K562 (cell line): ENCODE measurements around the gene C1RL. TPM values are rescaled to one million over a fixed set of nuclear protein-coding genes. Genes with fewer than 3 reads are reported as not detected.

ENCODE experiments used
- ATF7 ChIP-seq: fragments of 450-650 bp; IDR thresholded peaks from 2 replicates; pipeline ENCODE4 v1.7.1; 2014; ENCODE audit warnings: mild to moderate bottlenecking, moderate library complexity
- BMI1 ChIP-seq: fragments of 150-350 bp; IDR thresholded peaks from 2 replicates; pipeline ENCODE4 v1.6.1; 2014; ENCODE audit warnings: low read length
- ETV1 ChIP-seq: fragments of 450-650 bp; conservative IDR thresholded peaks from 2 replicates; pipeline ENCODE4 v1.6.1; 2016; ENCODE audit warnings: missing genetic modification characterization, control low read depth, low read depth, missing compliant biosample characterization
- HDAC6 ChIP-seq: IDR thresholded peaks from 2 replicates; pipeline ENCODE4 v1.6.1; 2012; ENCODE audit warnings: low read depth, mild to moderate bottlenecking, control low read depth, inconsistent platforms, low read length, moderate library complexity
- HMG20A ChIP-seq: fragments of 450-650 bp; formaldehyde crosslinking; conservative IDR thresholded peaks from 2 replicates; pipeline ENCODE4 v1.4.0; 2020; ENCODE audit warnings: mild to moderate bottlenecking, mixed read lengths
- ILF3 ChIP-seq: fragments of 450-650 bp; IDR thresholded peaks from 2 replicates; pipeline ENCODE4 v1.6.1; 2018; ENCODE audit warnings: antibody characterized with exemption, mild to moderate bottlenecking, moderate library complexity, borderline replicate concordance
- RBBP5 ChIP-seq: fragments of 200-600 bp; sonication (generic); IDR thresholded peaks from 2 replicates; pipeline ENCODE4 v1.6.1; 2012; ENCODE audit warnings: borderline replicate concordance, mild to moderate bottlenecking, low read length, control low read depth, inconsistent platforms; ENCODE audit not compliant: insufficient read depth, poor library complexity, severe bottlenecking
- SMARCA5 ChIP-seq: fragments of 450-650 bp; IDR thresholded peaks from 2 replicates; pipeline ENCODE4 v1.6.1; 2016
- U2AF1 ChIP-seq: fragments of 200-400 bp; formaldehyde crosslinking; optimal IDR thresholded peaks from 2 replicates; pipeline ENCODE3; 2017; ENCODE audit warnings: mild to moderate bottlenecking, low read depth, low read length, moderate library complexity
- YY1 ChIP-seq, 3 experiments: IDR thresholded peaks; 2 replicates each; pipeline ENCODE4 v1.6.1; 2011; ENCODE audit warnings: low read length in 2 of 3, mild to moderate bottlenecking in 2 of 3, moderate library complexity in 2 of 3, borderline replicate concordance in 1 of 3, control low read depth in 1 of 3, low read depth in 1 of 3; ENCODE audit not compliant: insufficient read depth in 3 of 3, insufficient replicate concordance in 2 of 3, control insufficient read depth in 1 of 3, insufficient read length in 1 of 3; ENCODE audit errors: extremely low read depth in 1 of 3
- ZNF253 ChIP-seq: fragments of 250-450 bp; sonication (Bioruptor Pico); conservative IDR thresholded peaks from 2 replicates; pipeline ENCODE4 v1.6.1; 2021; ENCODE audit warnings: mild to moderate bottlenecking
- polyA plus RNA-seq, 8 experiments: library from polyadenylated mRNA; depleted of rRNA in 4 of 8; stranded (reverse) in 5 of 8; unstranded in 3 of 8; fragments of >200 nt; fragmentation: Nextera tagmentation in 2 of 8; fragmentation: Illumina TruSeq in 1 of 8; extraction: Ambion mirVana in 2 of 8; extraction: Trizol in 1 of 8; gene quantifications; 2 replicates each; pipeline versions ENCODE4 v1.2.1 to v1.2.3, GENCODE V29; 2011 to 2014; ENCODE audit warnings: inconsistent platforms in 1 of 8, missing spikeins in 1 of 8
- total RNA-seq, 7 experiments: library from RNA; depleted of rRNA in 6 of 7; stranded (reverse); fragments of >200 nt in 6 of 7; fragmentation: Illumina TruSeq in 2 of 7; extraction: Trizol in 2 of 7; gene quantifications; 2 replicates each; pipeline versions ENCODE4 v1.2.1 to v1.2.3, GENCODE V29; 2011 to 2021; ENCODE audit warnings: low replicate concordance in 1 of 7
- TF ChIP-seq, protein P1 (sequence below): sonication (generic); formaldehyde crosslinking; IDR thresholded peaks from 2 replicates; pipeline ENCODE4 v1.8.1; 2023; ENCODE audit warnings: mild to moderate bottlenecking, missing genetic modification reagents
- TF ChIP-seq, protein P2 (sequence below): fragments of 200-400 bp; formaldehyde crosslinking; IDR thresholded peaks from 2 replicates; pipeline ENCODE4 v1.6.1; 2017; ENCODE audit warnings: mild to moderate bottlenecking, low read depth, low read length, moderate library complexity
- TF ChIP-seq, protein P3 (sequence below): fragments of 450-650 bp; IDR thresholded peaks from 2 replicates; pipeline ENCODE4 v1.6.1; 2017; ENCODE audit warnings: antibody characterized with exemption

C1RL gene
- total and polyA plus RNA-seq, 9 of the 15 experiments (the other 6 are each of a cell fraction or from before 2014, with no cell fraction given), result 1.4 to 10.7 (median 8.0) TPM

DNA sequence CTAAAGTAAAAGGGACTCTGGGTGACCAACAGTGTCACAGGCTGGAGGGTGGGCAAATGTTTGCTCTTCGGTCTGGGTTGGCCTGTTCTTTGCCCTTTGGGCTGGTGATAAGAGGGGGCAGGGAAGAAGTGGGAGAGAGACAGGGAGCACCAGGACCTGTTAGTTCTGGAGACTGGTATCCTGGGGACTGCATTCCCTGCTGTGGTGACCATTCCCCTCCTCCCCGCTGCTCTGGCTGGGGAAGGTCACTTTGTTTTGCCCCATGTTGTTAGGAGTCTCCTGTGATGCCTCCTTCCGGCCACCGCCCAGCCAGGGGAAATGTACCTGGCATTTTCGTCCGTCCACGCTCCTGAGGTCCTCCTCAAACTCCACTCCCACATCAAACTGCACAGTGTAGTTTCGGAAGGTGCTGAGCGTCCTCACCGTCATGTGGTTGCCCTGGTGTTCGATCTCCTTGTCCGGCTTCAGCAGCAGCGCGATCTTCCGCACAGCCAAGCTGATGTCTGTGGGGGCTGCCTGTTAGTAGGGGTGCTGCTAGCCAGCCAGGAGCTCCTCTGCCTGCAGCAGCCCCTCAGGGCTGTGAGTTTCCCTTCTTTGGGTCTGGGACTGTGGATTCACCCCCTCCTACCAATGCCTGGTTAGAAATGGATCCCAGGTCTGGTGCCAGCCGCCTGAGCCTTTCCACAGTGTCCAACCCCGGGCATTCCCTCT, 19.1 kb upstream of the C1RL start (continued):
- peak in 1 of 3 experiments; percentile 29 for TF ChIP-seq YY1 (IDR thresholded peaks at IDR 0.05; ENCODE audit: borderline replicate concordance in 1 of 3, control insufficient read depth in 1 of 3, extremely low read depth in 1 of 3, insufficient read depth in 3 of 3, insufficient read length in 1 of 3, insufficient replicate concordance in 2 of 3, low read depth in 1 of 3, low read length in 2 of 3)
- TF ChIP-seq RBBP5, result peak; percentile 19
- TF ChIP-seq HDAC6, result no peak
- 0 out of 2 replicates have a peak, but pooled peaks have one; percentile 11 for TF ChIP-seq ATF7
- no peak for TF ChIP-seq SMARCA5
- TF ChIP-seq ILF3, result no peak
- no peak for TF ChIP-seq ETV1 (tag)
- TF ChIP-seq, protein P1, sequence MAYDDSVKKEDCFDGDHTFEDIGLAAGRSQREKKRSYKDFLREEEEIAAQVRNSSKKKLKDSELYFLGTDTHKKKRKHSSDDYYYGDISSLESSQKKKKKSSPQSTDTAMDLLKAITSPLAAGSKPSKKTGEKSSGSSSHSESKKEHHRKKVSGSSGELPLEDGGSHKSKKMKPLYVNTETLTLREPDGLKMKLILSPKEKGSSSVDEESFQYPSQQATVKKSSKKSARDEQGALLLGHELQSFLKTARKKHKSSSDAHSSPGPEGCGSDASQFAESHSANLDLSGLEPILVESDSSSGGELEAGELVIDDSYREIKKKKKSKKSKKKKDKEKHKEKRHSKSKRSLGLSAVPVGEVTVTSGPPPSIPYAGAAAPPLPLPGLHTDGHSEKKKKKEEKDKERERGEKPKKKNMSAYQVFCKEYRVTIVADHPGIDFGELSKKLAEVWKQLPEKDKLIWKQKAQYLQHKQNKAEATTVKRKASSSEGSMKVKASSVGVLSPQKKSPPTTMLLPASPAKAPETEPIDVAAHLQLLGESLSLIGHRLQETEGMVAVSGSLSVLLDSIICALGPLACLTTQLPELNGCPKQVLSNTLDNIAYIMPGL (CRISPR knock-in tag), result no peak
- no peak for TF ChIP-seq BMI1
- no peak for TF ChIP-seq U2AF1
- TF ChIP-seq, protein P2, sequence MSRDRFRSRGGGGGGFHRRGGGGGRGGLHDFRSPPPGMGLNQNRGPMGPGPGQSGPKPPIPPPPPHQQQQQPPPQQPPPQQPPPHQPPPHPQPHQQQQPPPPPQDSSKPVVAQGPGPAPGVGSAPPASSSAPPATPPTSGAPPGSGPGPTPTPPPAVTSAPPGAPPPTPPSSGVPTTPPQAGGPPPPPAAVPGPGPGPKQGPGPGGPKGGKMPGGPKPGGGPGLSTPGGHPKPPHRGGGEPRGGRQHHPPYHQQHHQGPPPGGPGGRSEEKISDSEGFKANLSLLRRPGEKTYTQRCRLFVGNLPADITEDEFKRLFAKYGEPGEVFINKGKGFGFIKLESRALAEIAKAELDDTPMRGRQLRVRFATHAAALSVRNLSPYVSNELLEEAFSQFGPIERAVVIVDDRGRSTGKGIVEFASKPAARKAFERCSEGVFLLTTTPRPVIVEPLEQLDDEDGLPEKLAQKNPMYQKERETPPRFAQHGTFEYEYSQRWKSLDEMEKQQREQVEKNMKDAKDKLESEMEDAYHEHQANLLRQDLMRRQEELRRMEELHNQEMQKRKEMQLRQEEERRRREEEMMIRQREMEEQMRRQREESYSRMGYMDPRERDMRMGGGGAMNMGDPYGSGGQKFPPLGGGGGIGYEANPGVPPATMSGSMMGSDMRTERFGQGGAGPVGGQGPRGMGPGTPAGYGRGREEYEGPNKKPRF, result no peak
- no peak for TF ChIP-seq HMG20A (CRISPR knock-in tag)
- TF ChIP-seq, protein P3, sequence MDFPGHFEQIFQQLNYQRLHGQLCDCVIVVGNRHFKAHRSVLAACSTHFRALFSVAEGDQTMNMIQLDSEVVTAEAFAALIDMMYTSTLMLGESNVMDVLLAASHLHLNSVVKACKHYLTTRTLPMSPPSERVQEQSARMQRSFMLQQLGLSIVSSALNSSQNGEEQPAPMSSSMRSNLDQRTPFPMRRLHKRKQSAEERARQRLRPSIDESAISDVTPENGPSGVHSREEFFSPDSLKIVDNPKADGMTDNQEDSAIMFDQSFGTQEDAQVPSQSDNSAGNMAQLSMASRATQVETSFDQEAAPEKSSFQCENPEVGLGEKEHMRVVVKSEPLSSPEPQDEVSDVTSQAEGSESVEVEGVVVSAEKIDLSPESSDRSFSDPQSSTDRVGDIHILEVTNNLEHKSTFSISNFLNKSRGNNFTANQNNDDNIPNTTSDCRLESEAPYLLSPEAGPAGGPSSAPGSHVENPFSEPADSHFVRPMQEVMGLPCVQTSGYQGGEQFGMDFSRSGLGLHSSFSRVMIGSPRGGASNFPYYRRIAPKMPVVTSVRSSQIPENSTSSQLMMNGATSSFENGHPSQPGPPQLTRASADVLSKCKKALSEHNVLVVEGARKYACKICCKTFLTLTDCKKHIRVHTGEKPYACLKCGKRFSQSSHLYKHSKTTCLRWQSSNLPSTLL, result no peak
- TF ChIP-seq ZNF253, result no peak
